LNCaP clone FGC (cell line): Measurements from ENCODE around the gene SNRNP25.

Source experiments
- DNase-seq: peaks from one replicate; pipeline ENCODE4 v3.0.0-alpha.2; 2011; ENCODE audit warnings: low read depth
- H3K4me3 ChIP-seq: 2 replicates; pipeline ENCODE4 v1.5.1; 2011; ENCODE audit warnings: mild to moderate bottlenecking, low read depth, low read length, control low read depth
- TF ChIP-seq, protein P1 (sequence below): IDR thresholded peaks from 2 replicates; pipeline ENCODE4 v1.5.1; 2012; ENCODE audit warnings: mild to moderate bottlenecking; ENCODE audit not compliant: control insufficient read depth, insufficient read depth; ENCODE audit errors: extremely low read depth

The SNRNP25 gene

DNA sequence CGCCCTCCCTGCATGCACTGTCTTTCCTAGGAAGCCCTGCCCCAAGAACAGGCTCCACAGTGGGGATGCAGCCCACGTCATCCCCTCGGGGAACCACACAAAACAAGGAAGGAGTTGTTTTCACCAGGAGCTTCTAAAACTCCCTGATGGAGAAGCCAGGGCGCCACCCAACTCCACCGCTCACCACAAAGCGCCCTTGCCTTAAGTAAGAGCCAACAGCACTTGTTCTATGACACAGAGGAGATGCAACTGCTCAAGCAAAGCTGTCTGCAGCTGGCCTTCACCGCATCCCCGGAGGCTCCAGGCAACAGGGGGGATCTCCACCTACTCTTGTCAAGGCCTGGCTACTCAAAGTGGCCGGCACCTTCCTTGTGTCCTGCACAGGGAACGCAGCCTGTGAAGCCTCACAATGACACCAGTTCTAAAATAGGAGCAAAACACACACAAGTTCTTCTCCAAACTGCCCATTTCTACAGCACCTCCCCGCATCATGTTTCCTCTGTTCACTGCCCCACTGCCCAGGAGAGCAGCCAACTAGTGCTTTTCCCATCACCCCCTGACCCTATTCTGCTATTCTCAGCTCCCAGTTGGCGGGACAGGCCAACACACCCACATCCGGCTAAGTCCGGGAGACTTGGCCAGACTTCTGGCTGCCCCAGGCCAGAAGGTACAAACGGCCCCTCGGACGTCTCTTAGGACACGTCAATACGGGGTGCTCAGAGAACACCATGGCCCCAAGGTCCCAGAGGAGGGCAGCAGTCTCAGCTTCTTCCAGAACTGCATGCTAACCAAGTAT lies 48.6 kb downstream of the SNRNP25 start:
- TF ChIP-seq, protein P1, sequence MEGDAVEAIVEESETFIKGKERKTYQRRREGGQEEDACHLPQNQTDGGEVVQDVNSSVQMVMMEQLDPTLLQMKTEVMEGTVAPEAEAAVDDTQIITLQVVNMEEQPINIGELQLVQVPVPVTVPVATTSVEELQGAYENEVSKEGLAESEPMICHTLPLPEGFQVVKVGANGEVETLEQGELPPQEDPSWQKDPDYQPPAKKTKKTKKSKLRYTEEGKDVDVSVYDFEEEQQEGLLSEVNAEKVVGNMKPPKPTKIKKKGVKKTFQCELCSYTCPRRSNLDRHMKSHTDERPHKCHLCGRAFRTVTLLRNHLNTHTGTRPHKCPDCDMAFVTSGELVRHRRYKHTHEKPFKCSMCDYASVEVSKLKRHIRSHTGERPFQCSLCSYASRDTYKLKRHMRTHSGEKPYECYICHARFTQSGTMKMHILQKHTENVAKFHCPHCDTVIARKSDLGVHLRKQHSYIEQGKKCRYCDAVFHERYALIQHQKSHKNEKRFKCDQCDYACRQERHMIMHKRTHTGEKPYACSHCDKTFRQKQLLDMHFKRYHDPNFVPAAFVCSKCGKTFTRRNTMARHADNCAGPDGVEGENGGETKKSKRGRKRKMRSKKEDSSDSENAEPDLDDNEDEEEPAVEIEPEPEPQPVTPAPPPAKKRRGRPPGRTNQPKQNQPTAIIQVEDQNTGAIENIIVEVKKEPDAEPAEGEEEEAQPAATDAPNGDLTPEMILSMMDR, result no peak
- DNase-seq, result no peak
- H3K4me3 ChIP-seq, result no peak overlapping the region

DNA sequence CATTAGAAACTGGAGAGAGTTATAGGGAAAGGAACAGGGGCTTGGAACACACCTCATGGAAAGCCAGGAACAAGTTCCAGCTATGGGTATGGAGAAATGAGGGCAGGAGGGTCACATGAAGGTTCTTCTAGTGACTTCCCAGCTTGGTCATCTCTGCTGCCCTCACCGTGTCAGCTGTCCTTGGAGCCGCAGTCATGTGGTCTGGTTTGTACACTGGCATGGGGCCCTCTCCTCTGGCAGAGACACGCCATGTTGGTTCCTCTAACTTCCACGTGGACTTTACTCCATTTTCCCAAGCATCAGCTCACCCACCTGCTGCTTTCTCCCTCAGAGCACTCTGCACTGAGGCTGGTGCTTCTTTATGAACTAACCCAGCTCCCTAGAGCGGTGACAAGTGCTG lies 50.7 kb downstream of the SNRNP25 start:
- H3K4me3 ChIP-seq, result no peak overlapping the region
- no peak for DNase-seq
- TF ChIP-seq, protein P1, result no peak

DNA sequence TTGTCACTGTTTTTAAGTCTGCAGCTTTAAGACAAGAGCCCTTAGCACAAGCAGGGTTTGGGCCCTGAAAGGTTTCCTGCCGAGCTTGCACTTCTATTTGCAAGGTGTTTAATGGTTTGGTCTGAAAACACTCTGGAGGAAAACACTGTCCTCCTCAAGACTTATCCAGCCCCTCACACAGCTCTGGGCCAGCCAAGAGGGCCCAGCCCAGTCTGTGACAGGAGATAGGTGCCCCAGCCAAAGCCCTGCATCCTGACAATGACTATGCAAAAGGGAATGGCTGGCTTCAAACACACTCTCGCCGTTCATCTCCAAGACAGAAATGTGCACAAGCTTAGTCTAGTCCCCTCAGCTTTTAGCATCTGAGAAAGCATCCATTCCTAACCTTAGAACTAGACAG lies 51.3 kb downstream of the SNRNP25 start:
- DNase-seq, result no peak
- H3K4me3 ChIP-seq, result no peak overlapping the region
- TF ChIP-seq, protein P1, result no peak

DNA sequence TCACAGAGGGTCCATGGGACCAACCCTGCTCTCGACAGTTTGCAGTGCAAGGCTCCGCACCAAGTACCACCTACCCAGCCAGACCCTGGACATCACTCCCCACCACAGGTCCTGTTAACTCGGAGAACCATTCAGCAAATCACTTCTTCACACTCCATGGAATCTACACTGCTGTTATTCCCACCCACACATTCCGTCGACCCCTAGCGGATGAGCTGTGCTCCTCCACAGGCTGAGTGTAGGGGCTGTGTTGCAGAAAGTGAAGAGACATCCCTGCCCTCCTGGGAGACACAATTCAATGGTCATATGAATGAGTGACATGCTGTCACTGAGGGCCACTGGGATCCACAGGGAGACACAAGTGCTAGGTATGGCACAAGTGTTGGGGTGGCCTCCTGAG lies 51.9 kb downstream of the SNRNP25 start:
- H3K4me3 ChIP-seq, result no peak overlapping the region
- TF ChIP-seq, protein P1, result no peak
- DNase-seq, result no peak

DNA sequence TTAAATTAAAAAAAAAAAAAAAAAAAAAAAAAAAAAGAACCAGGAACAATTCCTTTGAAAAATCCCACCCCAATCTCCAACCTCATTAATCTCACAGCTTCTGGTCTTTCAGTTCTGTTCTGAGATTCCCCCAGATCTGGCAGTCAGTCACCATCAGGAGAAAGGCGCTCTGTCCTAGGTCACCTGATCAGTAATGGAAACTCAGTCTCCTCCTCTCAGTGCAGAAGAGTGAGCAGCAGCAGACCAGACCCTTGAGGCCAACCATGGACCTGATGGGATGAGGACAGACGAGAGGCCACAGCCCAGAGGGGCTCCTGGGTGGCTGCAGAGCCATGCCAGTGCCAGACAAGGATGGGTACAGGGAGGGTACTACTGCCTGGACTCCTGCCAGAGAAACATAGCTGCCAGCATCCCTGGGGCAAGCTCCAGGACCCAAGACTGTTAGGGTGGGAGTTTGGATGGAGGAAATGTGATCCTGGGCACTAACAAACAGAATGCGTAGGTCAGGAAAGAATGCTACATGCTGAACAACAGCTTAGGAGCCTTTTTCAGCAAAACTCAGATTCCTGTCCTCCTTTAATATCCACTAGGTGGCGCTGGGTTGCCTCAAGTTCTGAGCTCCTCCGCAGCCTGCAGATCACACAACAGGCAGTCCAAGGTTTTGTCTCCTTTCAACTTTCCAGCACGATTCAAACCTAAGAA lies 53.1 kb downstream of the SNRNP25 start:
- TF ChIP-seq, protein P1, result peak; percentile 87
- H3K4me3 ChIP-seq, result no peak overlapping the region
- no peak for DNase-seq
